ENCODE measurements around the gene INSR.

INSR gene

DNA sequence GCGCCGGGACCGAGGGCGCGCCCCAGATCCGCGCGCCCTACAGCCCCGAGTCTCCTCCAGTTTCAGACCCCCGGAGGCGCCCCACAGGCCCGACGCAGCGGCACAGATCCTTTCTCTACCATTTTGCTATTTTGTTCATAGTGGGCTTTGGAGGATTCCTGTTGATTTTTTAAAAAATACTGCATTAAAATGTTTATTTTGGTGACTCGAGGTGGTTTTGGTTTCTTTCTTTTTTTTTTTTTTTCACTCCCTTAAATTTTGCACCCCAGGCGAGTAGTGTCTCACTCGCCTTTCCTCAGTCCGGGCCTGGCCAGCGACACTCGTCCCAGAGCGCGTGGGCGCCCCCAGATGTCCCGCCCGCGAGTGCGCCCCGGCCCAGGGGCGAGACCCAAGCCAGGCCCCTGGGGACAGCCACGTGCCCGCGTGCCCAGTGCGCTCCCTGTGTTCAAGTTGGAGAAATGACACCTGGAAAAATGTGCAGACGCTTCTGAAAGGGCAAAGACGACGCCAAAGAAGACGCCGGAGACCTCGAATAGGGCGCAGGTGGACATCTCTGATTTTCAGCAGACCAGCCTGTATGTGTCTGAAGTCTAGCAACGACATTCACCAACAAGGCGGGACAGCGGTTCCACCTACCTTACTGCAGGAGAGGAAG, 471 bp upstream of the INSR start:
- no peak for DNase-seq

DNA sequence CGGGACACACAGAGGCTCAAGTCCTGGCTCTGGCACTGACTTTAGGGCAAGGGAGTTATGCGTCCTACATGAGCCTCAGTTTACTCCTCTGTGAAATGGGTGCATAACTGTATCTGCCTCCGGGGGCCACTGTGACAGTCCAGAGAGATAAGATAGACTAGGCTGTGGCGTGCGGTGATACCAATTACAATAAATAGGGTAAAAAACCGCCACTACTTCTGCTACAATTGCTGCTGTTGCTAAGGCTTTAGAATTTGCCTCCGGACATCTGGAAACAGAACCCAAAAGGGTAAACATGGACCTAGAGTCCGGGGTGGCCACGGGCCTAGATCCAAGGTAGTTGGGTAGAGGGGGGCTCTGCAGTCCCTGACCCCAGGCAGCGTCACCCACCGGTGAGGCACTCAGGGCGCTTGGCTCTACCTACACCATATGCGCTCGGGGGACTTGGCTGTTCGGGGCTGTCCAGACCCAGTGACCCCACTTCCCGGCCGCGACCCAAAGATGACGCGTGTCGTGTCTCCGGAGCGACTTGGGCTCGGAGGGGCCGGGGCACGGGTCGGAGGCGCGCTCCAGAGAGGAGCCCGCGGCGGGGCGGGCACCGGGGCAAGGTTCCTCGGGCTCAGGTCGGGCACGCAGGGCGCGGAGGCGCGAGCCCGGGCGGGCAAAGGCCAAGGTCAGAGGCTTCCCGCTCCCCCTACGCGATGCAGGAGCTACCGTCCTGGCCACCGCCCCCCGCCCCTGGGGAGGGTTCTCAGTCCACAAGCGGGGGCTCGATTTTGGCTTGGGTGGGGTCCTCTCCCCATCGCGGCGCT, 1.1 kb downstream of the INSR start:
- DNase-seq = no peak

- no peak for DNase-seq
These were observed 1.8 kb downstream of the INSR start for GRCh38 chr19:7292352-7292949.

GRCh38 chr19:7288977-7289376, 5.2 kb downstream of the INSR start:
- no peak for DNase-seq

DNA sequence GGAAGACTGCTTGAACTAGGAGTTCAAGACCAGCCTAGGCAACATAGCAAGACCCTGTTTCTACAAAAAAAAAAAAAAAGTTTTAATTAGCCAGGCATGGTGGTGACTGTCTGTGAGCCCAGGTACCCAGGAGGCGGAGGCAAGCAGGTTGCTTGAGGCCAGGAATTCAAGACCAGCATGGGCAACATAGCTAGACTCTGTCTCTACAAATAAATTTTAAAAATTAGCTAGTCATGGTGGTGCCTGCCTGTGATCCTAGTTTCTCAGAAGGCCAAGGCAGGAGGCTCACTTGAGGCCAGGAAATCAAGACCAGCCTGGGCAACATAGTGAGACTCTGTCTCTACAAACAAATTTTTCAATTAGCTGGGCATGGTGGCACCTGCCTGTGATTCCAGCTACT, 6.1 kb downstream of the INSR start:
- no peak for DNase-seq

GRCh38 chr19:7287722-7288121, 6.5 kb downstream of the INSR start:
- DNase-seq = no peak

- DNase-seq = no peak
These were observed 13.1 kb downstream of the INSR start for GRCh38 chr19:7280940-7281666.

- DNase-seq = no peak
These were observed 21.2 kb downstream of the INSR start for GRCh38 chr19:7272856-7273578.

GRCh38 chr19:7268705-7269098, 25.5 kb downstream of the INSR start:
- no peak for DNase-seq

DNA sequence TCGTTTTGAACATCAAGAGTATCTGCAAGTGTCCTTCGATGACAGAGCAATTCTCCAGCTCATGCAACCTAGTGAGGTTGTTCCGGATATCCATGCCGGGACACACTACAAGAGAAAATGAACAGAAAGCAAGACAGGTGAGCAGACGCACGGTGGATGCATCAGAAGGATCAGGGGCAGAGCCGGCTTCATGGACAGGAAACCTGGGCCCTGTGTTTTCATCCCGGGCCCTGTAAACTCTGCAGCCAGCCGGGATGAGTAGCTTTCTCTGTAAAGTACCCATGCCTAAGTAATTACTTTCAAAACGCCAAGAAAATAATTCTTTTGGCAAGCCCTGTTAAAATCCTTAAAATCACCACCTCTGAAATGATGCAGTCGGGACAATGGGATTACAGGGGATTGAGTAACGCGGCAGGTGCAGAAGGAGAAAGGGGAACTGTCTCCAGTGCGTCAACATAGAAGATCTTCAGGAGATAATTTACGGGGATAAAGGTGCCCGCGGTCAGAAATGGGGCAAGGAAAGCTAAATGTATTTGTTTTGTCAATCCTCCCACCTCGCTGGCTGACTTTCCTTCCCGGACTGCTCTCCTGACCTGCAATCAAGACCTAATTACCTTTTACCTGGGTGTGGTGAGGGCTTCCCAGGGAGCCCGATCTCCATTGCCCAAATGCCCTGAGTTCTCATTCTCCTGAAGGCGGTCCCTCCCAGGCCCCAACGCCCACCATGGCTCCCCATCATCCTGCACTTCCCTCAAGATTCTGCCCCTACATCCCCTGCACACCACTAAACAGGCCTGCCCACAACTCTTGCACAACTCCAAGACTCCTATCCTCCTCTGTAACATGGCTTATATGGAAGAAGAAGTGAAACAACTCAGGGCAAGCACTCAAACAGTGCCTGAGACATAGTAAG, 26.2 kb downstream of the INSR start:
- DNase-seq = no peak

DNA sequence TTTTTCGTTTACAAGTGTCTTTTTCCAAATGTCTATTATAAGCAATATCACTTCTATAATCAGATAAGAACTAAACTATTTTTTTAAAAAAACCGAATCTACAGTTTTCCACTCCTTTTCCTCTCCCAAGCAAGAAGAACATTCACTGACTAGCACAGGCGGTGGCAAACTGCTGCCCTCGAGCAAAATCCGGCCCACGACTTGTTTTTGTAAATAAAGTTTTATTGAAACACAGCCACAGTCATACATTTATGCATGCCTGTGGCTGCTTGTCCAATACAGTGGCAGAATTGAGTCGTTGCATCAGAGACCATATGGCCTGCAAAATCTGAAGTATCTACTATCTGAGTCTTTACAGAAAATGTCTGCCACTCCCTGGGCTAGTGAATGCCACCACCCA, 27.4 kb downstream of the INSR start:
- DNase-seq = no peak

DNA sequence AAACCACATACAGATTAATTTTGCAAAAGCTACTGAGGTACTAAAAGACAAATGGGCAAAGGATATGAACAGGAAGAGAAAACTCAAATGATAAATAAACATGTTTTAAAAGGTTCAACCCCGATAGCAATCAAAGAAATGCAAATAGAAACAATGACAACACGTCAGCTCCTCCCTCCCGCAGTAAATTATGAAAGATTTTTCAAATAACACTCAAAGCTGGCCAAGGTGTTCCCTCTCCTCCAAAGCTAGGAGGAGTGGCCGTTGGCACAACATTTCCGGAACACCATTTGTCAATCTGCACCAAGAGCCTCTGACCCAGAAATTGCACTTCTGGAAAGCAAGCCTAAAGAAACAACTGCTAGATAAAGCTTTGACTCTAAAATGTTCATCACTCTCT, 28.3 kb downstream of the INSR start:
- DNase-seq = no peak

GRCh38 chr19:7264858-7265257, 29.4 kb downstream of the INSR start:
- DNase-seq = no peak

DNA sequence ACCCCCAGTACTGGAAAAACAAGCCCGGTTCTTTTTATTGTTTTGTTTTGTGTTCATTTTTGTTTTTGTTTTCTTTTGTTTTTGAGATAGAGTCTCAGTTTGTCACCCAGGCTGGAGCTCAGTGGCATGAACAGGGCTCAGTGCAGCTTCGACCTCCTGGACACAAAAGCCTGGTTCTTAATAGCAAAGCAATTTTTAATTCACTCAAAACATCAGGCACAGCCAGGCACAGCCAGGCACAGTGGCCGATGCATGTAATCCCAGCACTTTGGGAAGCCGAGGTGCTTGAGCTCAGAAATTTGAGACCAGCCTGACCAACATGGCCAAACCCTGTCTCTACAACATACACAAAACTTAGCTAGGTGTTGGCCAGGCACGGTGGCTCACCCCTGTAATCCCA, 30.7 kb downstream of the INSR start:
- DNase-seq = no peak

- DNase-seq = no peak
These were observed 31.1 kb downstream of the INSR start for GRCh38 chr19:7263066-7263465.

DNA sequence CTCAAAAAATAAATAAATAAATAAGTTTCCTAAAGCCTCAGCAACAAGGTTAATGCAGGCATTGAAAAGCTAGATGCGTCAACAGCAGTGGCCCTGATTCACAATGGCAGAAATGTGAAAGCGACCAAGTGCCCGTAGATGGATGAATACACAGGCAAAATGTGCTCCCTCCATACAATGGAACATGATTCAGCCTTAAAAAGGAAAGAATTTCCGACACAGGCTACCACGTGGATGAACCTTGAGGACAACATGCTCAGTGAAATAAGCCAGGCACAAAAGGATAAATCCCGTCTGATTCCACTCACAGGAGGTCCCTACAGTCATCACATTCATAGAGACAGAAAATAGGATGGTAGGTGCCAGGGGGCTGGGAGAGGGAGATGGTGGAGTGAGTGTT, 31.7 kb downstream of the INSR start:
- DNase-seq = no peak

GRCh38 chr19:7260161-7260560, 34.1 kb downstream of the INSR start:
- DNase-seq = no peak

DNA sequence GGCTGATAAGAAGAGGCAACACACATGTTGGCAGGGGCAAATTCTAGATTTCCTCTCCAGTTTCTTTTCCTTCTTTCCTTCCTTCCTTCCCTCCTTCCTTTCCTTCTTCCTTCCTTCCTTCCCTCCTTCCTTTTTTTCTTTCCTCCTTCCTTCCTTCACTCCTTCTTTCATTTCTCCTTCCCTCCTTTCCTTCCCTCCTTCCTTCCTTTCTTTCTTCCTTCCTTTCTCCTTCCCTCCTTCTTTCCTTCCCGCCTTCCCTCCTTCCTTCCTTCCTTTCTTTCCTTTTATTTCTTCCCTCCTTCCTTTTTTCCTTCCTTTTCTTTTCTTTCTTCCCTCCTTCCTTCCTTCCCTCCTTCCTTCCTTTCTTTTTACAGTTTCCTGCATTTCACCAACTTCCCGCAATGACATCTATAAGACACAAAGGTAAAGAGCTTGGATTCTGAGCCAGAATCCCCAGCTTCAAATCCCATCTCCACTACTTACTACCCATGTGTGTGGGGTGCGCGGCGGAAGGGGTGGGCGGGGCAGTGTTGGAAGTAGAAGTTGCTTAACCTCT, 35.3 kb downstream of the INSR start:
- no peak for DNase-seq

DNA sequence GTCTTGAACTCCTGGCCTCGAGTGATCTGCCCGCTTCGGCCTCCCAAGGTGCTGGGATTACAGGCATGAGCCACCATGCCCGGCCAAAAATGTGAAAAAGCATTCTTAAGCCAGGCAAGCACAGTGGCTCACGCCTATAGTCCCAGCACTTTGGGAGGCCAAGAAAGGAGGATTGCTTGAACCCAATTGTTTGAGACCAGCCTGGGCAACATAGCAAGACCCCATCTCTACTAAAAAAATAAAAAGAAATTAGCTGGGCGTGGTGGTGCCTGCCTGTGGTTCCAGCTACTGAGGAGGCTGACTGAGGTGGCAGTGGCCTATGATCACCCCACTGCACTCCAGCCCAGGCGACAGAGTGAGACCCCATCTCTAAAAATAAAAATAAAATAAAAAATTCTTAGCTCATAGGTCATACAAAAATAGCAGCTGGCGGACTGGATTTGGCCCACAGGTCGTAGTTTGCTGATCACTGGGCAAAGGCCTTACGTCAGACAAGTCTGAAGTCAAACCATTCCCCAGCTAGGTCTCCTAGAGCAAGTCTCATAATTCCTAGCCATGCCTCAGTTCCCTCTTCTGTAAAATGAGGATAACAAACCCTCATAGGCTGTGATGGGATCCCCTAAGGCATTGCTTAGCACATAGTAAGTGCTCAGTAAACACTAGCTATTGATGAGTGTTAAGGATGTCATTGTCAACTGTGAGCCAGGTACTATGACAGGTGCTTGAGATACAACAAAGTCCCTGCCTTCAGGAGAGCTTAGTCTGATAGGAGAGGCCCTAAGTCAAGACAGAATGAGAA, 36.0 kb downstream of the INSR start:
- no peak for DNase-seq
